BLaER1 treated with 17β-estradiol and CSF1 and Interleukin-3, amounts not matched to agents 10 nM and 100 nM (cell line): Measurements from ENCODE around the gene COL18A1.

Experiments
- H3K27ac ChIP-seq, 11 experiments: shearing (Covaris generic); formaldehyde crosslinking; 2 replicates each; pipeline ENCODE4 v1.8.1; 2022
- H3K27me3 ChIP-seq, 11 experiments: shearing (Covaris generic); formaldehyde crosslinking; 2 replicates each; pipeline ENCODE4 v1.8.1; 2022
- H3K36me3 ChIP-seq, 11 experiments: shearing (Covaris generic); formaldehyde crosslinking; 2 replicates each; pipeline ENCODE4 v1.8.1; 2022
- H3K4me1 ChIP-seq, 10 experiments: shearing (Covaris generic); formaldehyde crosslinking; 2 replicates each; pipeline ENCODE4 v1.8.1; 2022
- H3K4me2 ChIP-seq, 11 experiments: shearing (Covaris generic); formaldehyde crosslinking; 2 replicates each; pipeline ENCODE4 v1.8.1; 2022
- H3K4me3 ChIP-seq, 10 experiments: shearing (Covaris generic); formaldehyde crosslinking; 2 replicates each; pipeline ENCODE4 v1.8.1; 2022
- H3K9ac ChIP-seq, 11 experiments: shearing (Covaris generic); formaldehyde crosslinking; 2 replicates each; pipeline ENCODE4 v1.8.1; 2022
- H3K9me3 ChIP-seq, 11 experiments: shearing (Covaris generic); formaldehyde crosslinking; replicated peaks in 1 of 11; 2 replicates each; pipeline ENCODE4 v1.8.1; 2022
- H4K20me1 ChIP-seq, 11 experiments: shearing (Covaris generic); formaldehyde crosslinking; 2 replicates each; pipeline ENCODE4 v1.8.1; 2022
- Cebpa-rat ChIP-seq, 11 experiments: shearing (Covaris generic); IDR thresholded peaks; 2 replicates each; pipeline ENCODE4 v1.8.1; 2022

The COL18A1 gene

GRCh38 chr21:45546636-45547544 is 141.9 kb downstream of the COL18A1 start:
- no peaks in the 10 kb centered on the region for H3K36me3 ChIP-seq
- peaks cover 0 to 8% (median 0%) of the 10 kb centered on the region in 11 experiments; a peak in 2 of 22 replicates for H3K27me3 ChIP-seq
- H3K9me3 ChIP-seq = no peaks in the 10 kb centered on the region
- H3K4me3 ChIP-seq = no peak overlapping the region
- H3K9ac ChIP-seq = no peak overlapping the region
- no peak for TF ChIP-seq Cebpa-rat (IDR thresholded peaks at IDR 0.05)
- H3K4me1 ChIP-seq = peaks cover 38 to 52% (median 47%) of the 10 kb centered on the region in 10 experiments
- H4K20me1 ChIP-seq = peaks cover 0 to 6% (median 0%) of the 10 kb centered on the region in 11 experiments; a peak in 2 of 22 replicates
- H3K27ac ChIP-seq = no peak overlapping the region
- H3K4me2 ChIP-seq = no peak overlapping the region

GRCh38 chr21:45547545-45547900 is 142.6 kb downstream of the COL18A1 start:
- H3K4me2 ChIP-seq = no peak overlapping the region
- H3K9ac ChIP-seq = no peak overlapping the region
- no peak overlapping the region for H3K4me3 ChIP-seq
- H3K27me3 ChIP-seq = peaks cover 0 to 8% (median 0%) of the 10 kb centered on the region in 11 experiments; a peak in 2 of 22 replicates
- H3K4me1 ChIP-seq = peaks cover 45 to 58% (median 54%) of the 10 kb centered on the region in 10 experiments
- no peak for TF ChIP-seq Cebpa-rat (IDR thresholded peaks at IDR 0.05)
- H3K36me3 ChIP-seq = no peaks in the 10 kb centered on the region
- no peaks in the 10 kb centered on the region for H3K9me3 ChIP-seq
- peaks cover 0 to 6% (median 0%) of the 10 kb centered on the region in 11 experiments; a peak in 2 of 22 replicates for H4K20me1 ChIP-seq
- no peak overlapping the region for H3K27ac ChIP-seq

GRCh38 chr21:45548711-45549491 is 143.9 kb downstream of the COL18A1 start:
- Histone ChIP-seq H3K27me3 (no peaks in the 10 kb centered on the region), H3K27ac (peak overlapping the region in 3 of 11 experiments; percentile 12 to 52 (median 36); a peak in 4 of 22 replicates), H4K20me1 (peaks cover 0 to 6% (median 0%) of the 10 kb centered on the region in 11 experiments; a peak in 2 of 22 replicates), H3K36me3 (no peaks in the 10 kb centered on the region), H3K4me1 (peaks cover 41 to 54% (median 49%) of the 10 kb centered on the region in 10 experiments), H3K4me3 (no peak overlapping the region), H3K9ac (peak overlapping the region in 1 of 11 experiments; percentile 21; a peak in 1 of 22 replicates), H3K4me2 (peak overlapping the region; percentile 24 to 63 (median 54); a peak in 19 of 22 replicates), H3K9me3 (no peaks in the 10 kb centered on the region)
- no peak for TF ChIP-seq Cebpa-rat (IDR thresholded peaks at IDR 0.05)

GRCh38 chr21:45549626-45550463 is 144.9 kb downstream of the COL18A1 start:
- Histone ChIP-seq H4K20me1 (peaks cover 0 to 6% (median 0%) of the 10 kb centered on the region in 11 experiments; a peak in 2 of 22 replicates), H3K4me1 (peaks cover 39 to 45% (median 41%) of the 10 kb centered on the region in 10 experiments), H3K4me3 (peak overlapping the region; percentile 21 to 66 (median 48); a peak in 17 of 20 replicates), H3K9me3 (no peaks in the 10 kb centered on the region), H3K4me2 (peak overlapping the region; percentile 92 to 99 (median 95)), H3K9ac (peak overlapping the region; percentile 48 to 81 (median 77); a peak in 21 of 22 replicates), H3K27ac (peak overlapping the region; percentile 63 to 96 (median 90); a peak in 21 of 22 replicates), H3K36me3 (no peaks in the 10 kb centered on the region), H3K27me3 (no peaks in the 10 kb centered on the region)
- no peak for TF ChIP-seq Cebpa-rat (IDR thresholded peaks at IDR 0.05)

- peaks cover 0 to 6% (median 0%) of the 10 kb centered on the region in 11 experiments; a peak in 2 of 22 replicates for H4K20me1 ChIP-seq
- no peaks in the 10 kb centered on the region for H3K36me3 ChIP-seq
- no peaks in the 10 kb centered on the region for H3K9me3 ChIP-seq
- TF ChIP-seq Cebpa-rat (IDR thresholded peaks at IDR 0.05) = peak in 5 of 11 experiments; percentile 23 to 74 (median 47); a peak in 4 of 22 replicates
- H3K4me1 ChIP-seq = peaks cover 40 to 46% (median 43%) of the 10 kb centered on the region in 10 experiments
- H3K4me2 ChIP-seq = peak overlapping the region; percentile 92 to 99 (median 96)
- peak overlapping the region; percentile 61 to 83 (median 77); a peak in 21 of 22 replicates for H3K9ac ChIP-seq
- H3K27ac ChIP-seq = peak overlapping the region; percentile 64 to 96 (median 90); a peak in 21 of 22 replicates
- H3K4me3 ChIP-seq = peak overlapping the region; percentile 25 to 66 (median 50); a peak in 17 of 20 replicates
- no peaks in the 10 kb centered on the region for H3K27me3 ChIP-seq
These were observed 145.7 kb downstream of the COL18A1 start for GRCh38 chr21:45550522-45551210.

GRCh38 chr21:45551316-45551715 is 146.4 kb downstream of the COL18A1 start:
- no peak for TF ChIP-seq Cebpa-rat (IDR thresholded peaks at IDR 0.05)
- peak overlapping the region; percentile 5 to 64 (median 50); a peak in 14 of 20 replicates for H3K4me3 ChIP-seq
- H4K20me1 ChIP-seq = peaks cover 0 to 6% (median 0%) of the 10 kb centered on the region in 11 experiments; a peak in 2 of 22 replicates
- peak overlapping the region; percentile 59 to 96 (median 90); a peak in 21 of 22 replicates for H3K27ac ChIP-seq
- no peaks in the 10 kb centered on the region for H3K27me3 ChIP-seq
- H3K9ac ChIP-seq = peak overlapping the region; percentile 60 to 83 (median 76); a peak in 21 of 22 replicates
- H3K36me3 ChIP-seq = no peaks in the 10 kb centered on the region
- peak overlapping the region; percentile 84 to 97 (median 93) for H3K4me2 ChIP-seq
- H3K9me3 ChIP-seq = no peaks in the 10 kb centered on the region
- H3K4me1 ChIP-seq = peaks cover 40 to 52% (median 49%) of the 10 kb centered on the region in 10 experiments
